Measurements from ENCODE around the gene MOSPD3.
"Not testable (repeated sequence)": the region's sequence is repeated elsewhere in the genome, so short reads cannot be mapped to it uniquely, and the experiment has no call there.

DNA sequence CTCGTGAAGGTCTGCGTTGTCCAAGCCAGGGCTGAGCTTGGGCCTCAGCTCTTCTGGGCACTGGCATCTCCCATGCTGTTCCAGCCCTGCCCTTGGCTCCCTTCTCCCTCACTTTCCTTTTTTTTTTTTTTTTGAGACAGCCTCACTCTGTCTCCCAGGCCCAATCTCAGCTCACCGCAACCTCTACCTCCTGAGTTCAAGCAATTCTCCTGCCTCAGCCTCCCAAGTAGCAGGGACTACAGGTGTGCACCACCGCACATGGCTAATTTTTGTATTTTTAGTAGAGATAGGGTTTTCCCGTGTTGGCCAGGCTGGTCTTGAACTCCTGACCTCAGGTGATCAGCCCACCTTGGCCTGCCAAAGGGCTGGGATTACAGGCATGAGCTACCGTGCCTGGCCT lies 47.9 kb upstream of the MOSPD3 start:
- not testable (repeated sequence) for TF ChIP-seq CTCF (conservative IDR thresholded peaks at IDR 0.05; ENCODE audit: low read length); EZH2phosphoT487 (IDR thresholded peaks at IDR 0.05; ENCODE audit: borderline replicate concordance, low read depth, low read length)

Measured in OCI-LY7 (cell line).